ENCODE results near the gene EVA1A.

- TF ChIP-seq CTCF (conservative IDR thresholded peaks at IDR 0.05; ENCODE audit: low read length) (no peak), EZH2phosphoT487 (IDR thresholded peaks at IDR 0.05; ENCODE audit: borderline replicate concordance, low read depth, low read length) (no peak)
Measured at GRCh38 chr2:75540994-75541393, 19.7 kb downstream of the EVA1A start.
